HG02763 (cell line): ENCODE data around the gene TBC1D5.
A peak's percentile ranks its signal among the peaks of the same experiment; 100 is the strongest.

Experiments
- ATAC-seq: cut with Tn5 transposase; IDR thresholded peaks from one replicate; pipeline ENCODE4 v1.9.1; 2021; ENCODE audit warnings: mild to moderate bottlenecking, moderate library complexity; ENCODE audit not compliant: unreplicated experiment

TBC1D5 gene

DNA sequence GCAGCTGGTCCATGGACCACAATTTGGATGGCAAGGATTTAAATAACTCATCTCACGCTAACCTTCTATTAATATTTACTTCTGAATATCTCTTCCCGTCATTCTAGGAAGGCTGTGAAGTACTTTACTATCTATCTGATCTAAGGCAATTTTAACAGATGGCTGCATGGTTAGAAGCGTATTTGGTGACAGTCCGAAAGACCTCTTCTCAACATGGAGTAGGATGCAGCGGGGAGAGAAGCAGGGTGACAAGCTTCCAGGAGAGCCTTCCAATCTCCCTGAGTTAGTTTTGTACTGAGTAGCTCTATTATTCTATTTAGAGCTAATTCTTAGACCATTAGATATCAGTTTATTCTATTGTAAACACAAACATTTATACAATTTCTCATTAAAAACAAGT lies 548.3 kb downstream of the TBC1D5 start:
- no peak for ATAC-seq

GRCh38 chr3:17192995-17193394 lies 549.4 kb downstream of the TBC1D5 start:
- ATAC-seq: no peak

DNA sequence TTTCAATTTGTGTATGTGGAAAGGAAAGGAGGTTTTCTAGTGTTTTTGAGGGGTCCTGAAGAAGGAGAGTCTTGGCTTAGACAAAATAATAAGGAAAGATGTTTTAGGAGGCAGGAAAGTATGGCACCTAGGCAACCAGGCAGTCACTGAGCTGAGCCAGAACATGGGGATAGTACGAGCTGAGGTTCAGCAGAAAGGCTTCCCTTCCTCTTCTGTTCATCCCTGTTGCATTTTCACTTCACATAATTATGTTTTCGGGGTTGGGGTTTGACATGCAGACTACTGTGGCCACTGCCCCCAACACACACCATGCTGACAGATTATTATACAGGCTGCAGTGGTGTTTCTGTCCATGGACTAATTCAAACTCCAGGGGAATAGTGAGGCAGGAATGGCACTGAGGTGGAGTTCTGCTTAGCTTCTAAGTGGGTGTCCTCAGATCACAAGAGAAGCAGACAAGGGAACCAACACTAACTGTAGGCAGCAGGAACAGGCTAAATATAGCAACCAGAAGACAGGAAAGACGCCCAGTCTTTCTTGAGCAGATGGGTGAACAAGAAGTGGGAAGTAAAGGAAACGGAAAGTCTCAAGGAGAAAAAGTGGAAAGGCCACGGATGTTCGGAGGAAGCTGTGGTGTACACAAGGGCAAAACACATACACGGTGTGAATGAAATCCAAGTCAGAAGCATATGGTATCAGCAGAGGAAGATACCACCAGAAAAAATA lies 551.9 kb downstream of the TBC1D5 start:
- no peak for ATAC-seq

DNA sequence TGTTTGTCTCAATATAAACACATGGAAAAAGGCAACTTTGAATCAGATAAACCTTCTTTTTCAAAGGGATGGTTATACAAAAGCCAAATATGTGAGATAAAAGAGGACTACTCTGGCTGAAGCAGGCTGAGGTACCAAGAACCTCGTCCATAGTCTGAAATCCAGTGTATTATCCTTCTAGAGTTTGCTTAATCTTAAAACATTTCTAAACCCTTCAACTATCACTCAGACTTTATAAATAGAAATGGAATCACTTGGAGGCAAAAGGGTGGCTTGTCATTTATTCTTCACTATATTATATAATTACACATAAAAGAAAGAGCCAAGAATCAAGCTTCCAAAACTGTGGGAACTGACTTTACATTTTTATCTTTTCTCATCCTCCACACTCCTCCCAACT lies 554.1 kb downstream of the TBC1D5 start:
- no peak for ATAC-seq

GRCh38 chr3:17187589-17188184 lies 554.7 kb downstream of the TBC1D5 start:
- no peak for ATAC-seq

- no peak for ATAC-seq
These were observed 558.4 kb downstream of the TBC1D5 start for GRCh38 chr3:17183951-17184550.

- ATAC-seq: peak; percentile 57
These were observed 560.3 kb downstream of the TBC1D5 start for GRCh38 chr3:17182166-17182565.

DNA sequence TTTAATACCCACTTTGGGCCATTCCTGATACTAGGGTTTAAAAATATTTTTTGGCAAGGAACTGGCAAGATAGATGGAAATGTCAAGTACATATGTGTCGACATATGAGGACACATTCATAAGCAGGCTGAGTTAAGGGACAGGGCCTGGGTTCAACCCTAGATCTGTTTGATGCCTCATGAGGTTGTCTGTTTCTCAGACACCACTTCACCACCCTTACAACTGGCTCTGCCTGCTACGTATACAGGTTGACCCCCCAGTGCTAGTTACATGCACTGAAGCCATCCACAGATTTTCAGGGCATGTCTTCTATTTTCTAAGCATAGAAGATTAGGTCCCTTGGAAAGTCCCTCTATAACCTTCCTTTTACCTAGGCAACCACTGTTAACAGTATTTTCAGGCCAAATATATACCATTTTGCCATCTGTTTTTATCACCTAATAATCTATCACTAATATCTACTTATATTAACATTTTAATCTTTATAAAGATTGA lies 561.0 kb downstream of the TBC1D5 start:
- ATAC-seq: no peak

- peak; percentile 78 for ATAC-seq
These were observed 562.8 kb downstream of the TBC1D5 start for GRCh38 chr3:17179381-17180205.

- no peak for ATAC-seq
These were observed 565.7 kb downstream of the TBC1D5 start for GRCh38 chr3:17176757-17177156.

GRCh38 chr3:17175187-17175807 lies 567.1 kb downstream of the TBC1D5 start:
- ATAC-seq: no peak

- no peak for ATAC-seq
These were observed 576.1 kb downstream of the TBC1D5 start for GRCh38 chr3:17166369-17166768.

- ATAC-seq: no peak
These were observed 580.3 kb downstream of the TBC1D5 start for GRCh38 chr3:17162116-17162515.

- ATAC-seq: no peak
These were observed 581.8 kb downstream of the TBC1D5 start for GRCh38 chr3:17160597-17160996.

DNA sequence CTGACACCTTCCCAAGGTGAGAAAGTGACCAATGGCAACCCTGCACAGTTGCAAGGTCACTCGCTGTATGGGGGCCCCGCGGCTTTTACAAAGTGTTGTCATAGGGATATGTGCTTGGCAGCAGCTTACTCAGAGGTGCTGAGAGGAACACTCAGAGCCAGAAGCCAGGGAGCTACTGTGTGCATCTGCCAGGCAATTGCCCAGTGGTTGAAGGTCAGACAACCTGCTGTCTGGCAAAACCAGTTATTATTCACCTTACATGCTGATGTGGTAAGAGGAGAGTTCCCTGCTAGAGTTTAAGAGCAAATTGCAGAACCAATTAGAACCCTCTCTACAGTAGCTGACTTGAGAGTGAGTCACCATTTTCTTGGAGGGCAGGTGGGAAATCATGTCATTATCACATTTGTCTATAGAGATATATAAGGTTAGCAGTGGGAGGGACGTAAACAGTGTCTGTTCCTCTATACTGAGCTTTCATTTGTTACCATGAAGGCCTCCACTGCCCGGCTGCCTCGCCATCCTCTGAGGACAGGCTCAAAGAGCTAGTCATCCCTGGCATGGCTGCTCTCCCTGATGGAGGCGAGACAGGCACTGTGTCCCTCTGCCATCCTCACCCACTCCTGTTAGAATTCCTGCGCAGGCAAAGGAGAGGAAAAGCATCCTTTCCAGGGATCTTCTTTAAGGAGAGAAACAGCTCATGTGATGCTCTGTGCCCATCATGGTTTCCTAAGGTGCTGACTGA lies 583.3 kb downstream of the TBC1D5 start:
- no peak for ATAC-seq

DNA sequence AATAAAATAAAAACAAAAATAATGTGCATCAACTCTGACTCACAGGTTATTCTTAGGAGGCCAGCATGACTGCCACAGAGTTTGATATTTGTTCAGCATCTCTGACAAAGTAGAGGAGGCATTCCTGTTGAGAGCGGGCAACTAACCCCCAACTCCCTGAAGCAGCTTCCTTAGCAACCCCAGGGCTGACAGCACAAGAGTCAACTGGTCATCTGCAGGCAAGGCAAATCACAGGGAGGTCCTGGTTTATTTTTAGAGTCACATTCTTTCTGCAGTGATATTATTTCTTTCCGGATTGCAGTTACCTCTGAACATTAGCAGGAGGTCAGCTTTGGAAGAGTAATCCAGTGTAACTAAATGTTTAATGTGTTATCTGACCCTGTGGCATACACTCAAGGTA lies 584.7 kb downstream of the TBC1D5 start:
- no peak for ATAC-seq

DNA sequence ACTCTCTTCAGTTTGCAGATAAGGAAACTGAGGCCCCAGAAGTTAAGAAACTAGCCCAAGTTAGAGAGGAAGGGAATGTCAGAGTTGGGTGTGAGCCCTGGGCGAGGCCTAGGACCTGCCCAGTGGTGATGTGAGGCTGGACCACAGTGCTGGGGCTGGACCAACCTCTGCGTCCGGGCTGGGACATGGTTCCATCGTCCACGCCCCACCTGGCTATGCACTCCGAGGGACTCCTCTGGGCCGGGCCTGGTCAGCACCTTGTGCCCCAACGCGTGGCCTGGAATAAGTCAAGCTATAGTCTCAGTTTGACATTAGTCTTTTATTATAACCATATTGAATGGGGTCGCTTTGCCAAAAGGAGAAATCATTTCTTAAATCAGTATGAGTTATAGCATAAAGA lies 585.6 kb downstream of the TBC1D5 start:
- ATAC-seq: no peak

DNA sequence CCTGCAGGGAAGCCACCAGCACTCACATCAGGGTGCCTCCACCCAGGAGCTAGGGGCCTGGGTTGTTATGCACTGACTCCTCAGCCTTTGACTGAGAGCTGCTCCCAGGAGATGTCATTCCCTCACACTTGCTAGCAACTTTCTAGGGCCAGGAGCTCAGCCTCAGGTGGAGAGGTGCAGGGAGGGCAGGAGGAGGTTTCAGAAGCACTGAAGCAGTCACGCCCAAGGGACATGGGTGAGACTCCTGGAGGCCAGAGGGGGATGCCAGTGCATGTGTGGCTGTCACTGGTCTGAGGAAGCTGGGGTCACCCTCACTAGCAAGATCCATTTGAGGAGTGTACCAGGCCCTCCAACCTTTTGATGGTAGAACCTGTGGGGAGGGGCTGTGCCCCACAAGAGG lies 586.5 kb downstream of the TBC1D5 start:
- ATAC-seq: no peak

DNA sequence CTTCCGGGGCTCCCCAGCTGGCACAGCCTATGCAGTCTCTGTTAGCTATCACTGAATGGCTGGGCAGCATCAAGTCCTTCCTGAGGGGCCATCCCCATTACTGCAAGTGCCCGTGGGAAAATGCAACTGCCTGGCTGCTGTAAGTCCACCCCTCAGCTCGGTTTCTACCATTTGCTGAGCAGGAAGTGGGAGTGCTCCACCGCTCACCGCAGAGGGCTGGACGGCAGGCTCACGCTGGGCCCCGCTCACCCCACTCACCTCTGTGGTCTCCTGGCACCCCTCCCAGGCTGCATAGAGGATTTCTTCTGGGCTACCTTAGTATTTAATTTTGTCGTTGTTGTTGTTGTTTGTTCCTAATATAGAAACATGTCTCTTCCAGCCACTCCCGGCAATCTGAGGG lies 587.5 kb downstream of the TBC1D5 start:
- no peak for ATAC-seq

DNA sequence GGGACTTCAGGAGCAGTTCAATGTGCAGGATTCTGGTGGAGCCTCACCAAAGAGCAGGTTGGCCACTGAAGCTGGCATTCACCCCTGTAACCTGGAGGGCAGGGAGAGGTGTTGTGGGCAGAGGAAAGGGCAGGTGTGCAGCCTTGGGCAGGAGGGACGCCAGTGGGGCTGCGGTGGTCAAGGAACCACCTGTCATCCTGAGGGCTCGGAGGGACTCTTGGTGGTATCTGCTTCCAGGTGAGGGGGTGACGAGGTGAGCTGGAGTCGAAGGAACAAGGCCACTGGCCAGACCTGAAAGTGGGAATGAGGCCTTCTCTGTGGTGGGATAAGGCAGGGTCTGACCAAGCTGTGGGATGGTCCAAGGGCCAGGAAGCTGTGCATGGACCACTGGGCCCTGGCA lies 588.2 kb downstream of the TBC1D5 start:
- no peak for ATAC-seq
